Measurements from ENCODE around the gene TSPAN18.

DNA sequence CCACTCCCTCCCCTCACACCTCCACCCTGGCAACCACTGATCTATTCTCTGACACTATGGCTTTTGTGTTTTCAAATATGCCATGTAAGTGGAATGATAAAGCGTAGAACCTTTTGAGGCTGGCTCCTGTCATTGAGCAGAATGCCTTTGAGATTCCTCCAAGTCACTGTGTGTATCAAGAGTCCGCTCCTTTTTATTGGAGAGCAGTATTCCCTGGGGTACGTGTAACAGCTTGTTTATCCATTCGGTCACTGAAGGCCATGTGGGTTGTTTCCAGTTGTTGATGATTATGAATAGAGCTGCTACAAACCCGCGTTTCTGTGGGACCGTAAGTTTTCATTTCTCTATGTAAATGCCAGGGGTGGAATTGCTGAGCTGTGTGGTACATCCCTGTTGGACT, 213.6 kb downstream of the TSPAN18 start:
- TF ChIP-seq, protein P1, sequence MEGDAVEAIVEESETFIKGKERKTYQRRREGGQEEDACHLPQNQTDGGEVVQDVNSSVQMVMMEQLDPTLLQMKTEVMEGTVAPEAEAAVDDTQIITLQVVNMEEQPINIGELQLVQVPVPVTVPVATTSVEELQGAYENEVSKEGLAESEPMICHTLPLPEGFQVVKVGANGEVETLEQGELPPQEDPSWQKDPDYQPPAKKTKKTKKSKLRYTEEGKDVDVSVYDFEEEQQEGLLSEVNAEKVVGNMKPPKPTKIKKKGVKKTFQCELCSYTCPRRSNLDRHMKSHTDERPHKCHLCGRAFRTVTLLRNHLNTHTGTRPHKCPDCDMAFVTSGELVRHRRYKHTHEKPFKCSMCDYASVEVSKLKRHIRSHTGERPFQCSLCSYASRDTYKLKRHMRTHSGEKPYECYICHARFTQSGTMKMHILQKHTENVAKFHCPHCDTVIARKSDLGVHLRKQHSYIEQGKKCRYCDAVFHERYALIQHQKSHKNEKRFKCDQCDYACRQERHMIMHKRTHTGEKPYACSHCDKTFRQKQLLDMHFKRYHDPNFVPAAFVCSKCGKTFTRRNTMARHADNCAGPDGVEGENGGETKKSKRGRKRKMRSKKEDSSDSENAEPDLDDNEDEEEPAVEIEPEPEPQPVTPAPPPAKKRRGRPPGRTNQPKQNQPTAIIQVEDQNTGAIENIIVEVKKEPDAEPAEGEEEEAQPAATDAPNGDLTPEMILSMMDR (IDR thresholded peaks at IDR 0.05; ENCODE audit: low read depth, low read length): no peak
- no peak for TF ChIP-seq EZH2phosphoT487 (IDR thresholded peaks at IDR 0.05; ENCODE audit: low read depth)

Data from OCI-LY3 (cell line).